ENCODE data around the gene SLC35G6. TPM values are rescaled to one million over a fixed set of nuclear protein-coding genes. Genes with fewer than 3 reads are reported as not detected.

The SLC35G6 gene
- total and polyA plus RNA-seq, 2 of the 13 experiments (the other 11 are each of a cell fraction or from before 2014, with no cell fraction given) = 0.07 TPM; not detected in 1

- no peak for TF ChIP-seq PREB (CRISPR knock-in tag; IDR thresholded peaks at IDR 0.05)
- no peak for TF ChIP-seq MLXIP (CRISPR knock-in tag; IDR thresholded peaks at IDR 0.05; ENCODE audit: borderline replicate concordance)
- 0 out of 2 replicates have a peak, but pooled peaks have one; percentile 19 for TF ChIP-seq ZBTB26 (CRISPR knock-in tag; IDR thresholded peaks at IDR 0.05; ENCODE audit: borderline replicate concordance)
- 0 out of 2 replicates have a peak, but pooled peaks have one; percentile 8 for TF ChIP-seq TMF1 (CRISPR knock-in tag; IDR thresholded peaks at IDR 0.05; ENCODE audit: low read depth)
- no peak; the same call in 1 of the 2 replicates for TF ChIP-seq ZBTB10 (CRISPR knock-in tag; IDR thresholded peaks at IDR 0.05; ENCODE audit: borderline replicate concordance)
- no peak; the same call in 1 of the 2 replicates for TF ChIP-seq ZNF567 (CRISPR knock-in tag; IDR thresholded peaks at IDR 0.05; ENCODE audit: borderline replicate concordance)
- TF ChIP-seq CHD2 (IDR thresholded peaks at IDR 0.05; ENCODE audit: low read depth, low read length) = peak; percentile 90
- TF ChIP-seq HNF1B (CRISPR knock-in tag; IDR thresholded peaks at IDR 0.05) = 0 out of 2 replicates have a peak, but pooled peaks have one; percentile 30
- TF ChIP-seq MIER3 (CRISPR knock-in tag; IDR thresholded peaks at IDR 0.05; ENCODE audit: borderline replicate concordance) = no peak
- peak; percentile 35; the same call in 1 of the 2 replicates for TF ChIP-seq ZFP41 (CRISPR knock-in tag; IDR thresholded peaks at IDR 0.05; ENCODE audit: borderline replicate concordance)
- no peak for TF ChIP-seq ZNF557 (CRISPR knock-in tag; IDR thresholded peaks at IDR 0.05)
- TF ChIP-seq HES4 (CRISPR knock-in tag; IDR thresholded peaks at IDR 0.05; ENCODE audit: borderline replicate concordance) = no peak
- no peak for TF ChIP-seq ZNF558 (CRISPR knock-in tag; IDR thresholded peaks at IDR 0.05; ENCODE audit: borderline replicate concordance)
- peak; percentile 32; the same call in 1 of the 2 replicates for TF ChIP-seq ZNF143 (CRISPR knock-in tag; IDR thresholded peaks at IDR 0.05)
Observed at GRCh38 chr17:7440113-7440833, 41.0 kb upstream of the SLC35G6 start (continued).

Data from HepG2 (cell line).